GM12891 (cell line): Measurements from ENCODE around the gene OTOG.

ENCODE experiments used
- POLR2AphosphoS5 ChIP-seq: IDR thresholded peaks from 2 replicates; pipeline ENCODE4 v1.6.1; 2011; ENCODE audit warnings: low read depth, low read length, control low read depth
- POU2F2 ChIP-seq: IDR thresholded peaks from 2 replicates; pipeline ENCODE4 v1.6.1; 2011; ENCODE audit warnings: low read depth, mild to moderate bottlenecking, control low read depth, low read length, moderate library complexity

GRCh38 chr11:17602105-17603001 lies 55.3 kb downstream of the OTOG start:
- TF ChIP-seq POLR2AphosphoS5: no peak
- TF ChIP-seq POU2F2: no peak
